Activated T-cell treated with anti-CD3 and anti-CD28 coated beads for 24 hours (primary cell): Measurements from ENCODE around the gene VSNL1.

ENCODE experiments used
- DNase-seq: peaks from one replicate; pipeline ENCODE4 v3.0.0-alpha.2; 2020; ENCODE audit warnings: low read depth

VSNL1 gene

GRCh38 chr2:17646081-17646554 lies 105.6 kb downstream of the VSNL1 start:
- DNase-seq = peak; percentile 38

GRCh38 chr2:17646838-17647701 lies 106.6 kb downstream of the VSNL1 start:
- no peak for DNase-seq

DNA sequence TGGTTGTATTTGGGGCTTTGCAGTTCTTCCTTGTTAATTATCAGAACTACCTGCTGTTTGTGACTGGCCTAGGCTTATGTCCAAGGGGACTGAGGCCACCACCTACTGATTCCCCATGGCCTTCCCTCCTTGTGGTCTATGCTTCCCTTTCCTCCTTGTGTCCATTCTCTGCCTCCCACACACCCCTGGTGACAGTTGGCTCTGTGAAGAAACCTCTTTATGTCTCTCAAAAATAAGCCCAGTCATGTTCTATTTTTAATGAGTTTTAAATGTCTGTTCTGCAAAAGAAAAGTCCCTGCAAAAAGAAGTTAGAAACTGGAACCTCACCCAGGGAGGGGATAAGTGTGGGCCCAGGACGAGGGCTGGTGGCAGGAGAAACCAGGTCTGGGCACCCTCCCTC lies 108.1 kb downstream of the VSNL1 start:
- no peak for DNase-seq

DNA sequence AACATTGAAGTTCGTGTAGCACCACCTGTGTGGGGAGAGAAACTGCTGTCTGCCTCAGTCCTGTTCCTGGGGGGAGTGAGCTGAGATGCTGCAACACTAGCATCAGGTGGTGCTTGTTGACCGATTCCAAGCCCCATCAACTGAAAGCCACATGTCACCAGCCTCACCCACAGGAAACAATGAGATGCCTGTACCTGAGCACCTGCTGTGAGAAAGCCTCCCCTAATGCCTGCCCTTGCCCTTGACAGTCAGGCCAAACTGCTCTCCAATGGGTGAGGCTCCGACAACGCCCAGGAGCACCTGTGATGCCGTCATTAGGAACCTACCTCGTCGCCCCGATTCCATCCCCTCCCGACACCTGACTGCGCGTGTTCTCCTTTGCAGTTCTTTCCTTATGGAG lies 108.5 kb downstream of the VSNL1 start:
- DNase-seq = no peak

- no peak for DNase-seq
Observed at GRCh38 chr2:17652681-17653394, 112.3 kb downstream of the VSNL1 start.

- no peak for DNase-seq
Observed at GRCh38 chr2:17657759-17658158, 117.3 kb downstream of the VSNL1 start.

- no peak for DNase-seq
Observed at GRCh38 chr2:17658251-17658843, 117.9 kb downstream of the VSNL1 start.

- DNase-seq = no peak
Observed at GRCh38 chr2:17660219-17660618, 119.7 kb downstream of the VSNL1 start.

DNA sequence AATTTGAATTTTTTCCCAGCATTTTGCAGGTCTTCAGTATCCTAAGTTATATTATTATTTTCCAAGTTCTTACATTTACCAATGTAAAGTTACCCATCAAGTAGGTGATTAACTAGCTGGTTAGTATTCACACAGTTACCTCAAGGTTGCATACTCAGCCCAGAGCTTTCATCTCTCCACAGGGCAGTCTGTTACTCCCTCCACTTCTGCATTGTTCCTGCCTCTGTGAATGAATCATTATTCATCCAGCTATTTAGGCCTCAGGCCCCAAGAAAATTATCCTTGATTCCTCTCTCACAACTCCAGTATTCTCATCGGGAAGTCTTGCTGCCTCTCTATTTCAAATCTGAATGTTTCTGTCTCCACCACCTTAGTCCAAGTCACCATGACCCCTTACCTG lies 121.0 kb downstream of the VSNL1 start:
- DNase-seq = no peak

GRCh38 chr2:17662723-17663122 lies 122.2 kb downstream of the VSNL1 start:
- no peak for DNase-seq

DNA sequence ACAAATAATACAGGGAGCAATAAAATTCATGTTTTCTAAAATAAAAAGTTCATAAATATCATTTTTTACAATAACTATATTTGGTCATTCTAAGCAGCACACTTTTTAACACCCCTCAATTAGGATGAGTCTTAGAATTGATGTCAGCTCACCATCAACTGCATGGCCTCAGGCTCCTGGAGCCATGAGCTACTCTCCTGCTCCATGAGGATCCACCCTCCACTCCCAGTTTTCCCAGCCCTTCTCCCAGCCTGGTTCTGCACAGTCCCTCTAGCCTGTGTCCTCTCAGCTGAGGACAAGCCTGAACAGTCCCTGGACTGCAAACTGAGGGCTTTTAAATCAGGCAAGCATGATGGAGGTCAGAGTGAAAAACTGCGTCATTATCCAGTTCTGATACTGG lies 124.0 kb downstream of the VSNL1 start:
- no peak for DNase-seq

DNA sequence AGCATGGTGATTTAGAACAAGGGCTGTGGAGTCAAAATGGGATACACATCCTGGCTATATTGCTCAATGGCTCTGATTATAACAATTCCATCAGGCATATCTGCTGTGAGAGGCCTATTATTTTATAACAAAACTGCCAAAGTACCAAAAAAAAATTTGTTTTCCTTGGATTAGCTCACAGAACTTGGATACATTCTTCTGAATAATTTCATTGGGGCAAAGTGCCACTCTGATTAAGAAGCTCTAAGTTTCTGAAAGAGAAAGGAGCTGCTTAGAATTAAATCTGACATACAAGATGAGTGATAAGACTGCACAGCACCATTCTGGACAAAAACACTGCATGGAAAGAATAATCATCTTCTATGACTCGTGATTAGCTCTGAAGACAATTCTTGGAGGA lies 127.4 kb downstream of the VSNL1 start:
- no peak for DNase-seq

DNA sequence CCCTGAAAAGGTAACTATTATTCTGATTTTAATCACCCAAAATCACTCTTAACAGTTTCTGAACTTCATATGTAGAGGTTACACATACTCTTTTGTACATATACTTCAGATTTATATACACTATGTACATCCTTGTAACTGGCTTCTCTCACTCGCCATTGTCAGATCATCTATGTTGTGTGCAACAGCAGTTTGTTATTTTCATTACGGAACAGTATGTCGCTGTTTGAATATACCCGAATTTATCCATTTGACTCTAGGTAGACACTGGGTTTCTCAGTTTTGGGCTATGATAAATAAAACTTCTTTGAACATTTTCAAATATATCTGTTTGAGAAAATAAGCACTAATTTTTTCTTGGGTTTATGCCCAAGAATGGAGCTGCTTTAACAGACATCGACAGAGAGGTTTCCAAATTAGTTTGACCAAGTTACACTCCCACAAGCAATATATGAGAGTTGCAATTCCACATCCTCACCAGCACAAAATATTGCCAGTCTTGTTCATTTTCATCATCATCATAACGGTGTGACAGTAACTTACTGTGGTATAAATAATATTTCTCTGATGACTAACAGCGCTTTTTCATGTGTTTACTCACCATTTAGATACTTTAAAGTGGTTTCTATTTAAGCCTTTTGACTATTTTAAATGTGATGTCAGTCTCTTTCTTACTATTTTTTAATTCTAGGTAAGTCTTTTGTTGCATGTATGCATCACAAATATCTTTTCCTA lies 132.3 kb downstream of the VSNL1 start:
- DNase-seq = no peak

- DNase-seq = no peak
Observed at GRCh38 chr2:17674817-17675216, 134.3 kb downstream of the VSNL1 start.

- DNase-seq = no peak
Observed at GRCh38 chr2:17680119-17680518, 139.6 kb downstream of the VSNL1 start.

GRCh38 chr2:17682098-17682857 lies 141.8 kb downstream of the VSNL1 start:
- no peak for DNase-seq

DNA sequence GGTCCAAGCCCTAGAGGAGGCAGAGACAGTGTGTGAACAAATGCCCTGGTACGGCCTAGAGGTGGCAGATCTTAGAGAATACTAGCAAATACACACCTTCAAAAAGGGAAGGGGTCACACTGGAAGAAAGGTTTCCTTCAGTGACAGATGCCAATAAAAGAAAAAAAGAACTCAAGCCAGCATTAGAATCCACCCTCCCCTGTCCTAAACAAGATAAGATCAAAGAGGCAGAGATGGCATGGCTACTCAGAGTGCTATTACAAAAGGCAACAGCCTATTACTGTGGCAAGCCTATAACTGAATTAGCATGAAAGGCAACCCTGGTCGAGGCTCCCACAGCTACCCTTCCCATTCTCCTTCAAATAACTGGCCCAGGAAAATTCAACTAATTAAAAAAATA lies 143.5 kb downstream of the VSNL1 start:
- no peak for DNase-seq

DNA sequence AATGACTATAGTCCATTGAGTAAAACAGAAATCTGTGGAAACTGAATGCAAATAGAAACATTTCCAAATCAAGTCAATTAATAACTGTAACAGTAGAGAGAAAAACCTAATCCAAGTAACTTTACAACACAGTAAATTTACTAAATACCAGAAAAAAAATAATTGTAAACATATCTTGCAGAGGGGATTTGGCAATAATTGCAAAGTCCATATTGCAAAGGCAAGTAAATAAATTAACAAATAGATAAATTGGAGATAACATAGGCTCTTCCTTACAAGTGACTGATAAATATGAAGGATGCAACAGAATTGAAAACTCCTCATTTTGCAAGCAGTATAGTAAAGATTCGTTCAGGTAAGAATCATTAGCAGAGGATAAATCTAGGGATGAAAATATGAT lies 148.1 kb downstream of the VSNL1 start:
- no peak for DNase-seq

DNA sequence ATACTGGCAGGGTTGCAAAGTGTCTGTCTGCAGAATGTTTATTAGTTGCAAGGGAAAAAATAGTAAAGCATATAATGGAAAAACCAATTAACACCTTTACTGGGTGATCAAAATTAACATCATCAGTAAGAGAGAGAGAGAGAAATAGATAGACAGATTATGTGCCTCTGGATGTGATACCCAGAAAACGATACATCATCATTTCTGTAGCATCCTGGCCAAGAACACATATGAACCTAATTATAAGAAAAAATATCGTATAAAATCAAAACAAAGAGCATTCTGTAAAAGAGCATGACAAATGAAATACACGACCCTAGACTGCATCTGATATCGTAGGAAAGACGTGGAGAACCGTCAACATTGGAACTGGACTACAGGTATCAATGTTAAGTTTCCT lies 148.5 kb downstream of the VSNL1 start:
- no peak for DNase-seq

- no peak for DNase-seq
Observed at GRCh38 chr2:17690776-17691175, 150.3 kb downstream of the VSNL1 start.
